SKM-1 (cell line): ENCODE measurements around the gene NFIB.

Experiments used
- DNase-seq: peaks from one replicate; lab custom pipeline; 2025; ENCODE audit not compliant: unreplicated experiment; lab: John Stamatoyannopoulos, UW

NFIB gene

GRCh38 chr9:14127656-14128055, 186.3 kb downstream of the NFIB start:
- DNase-seq: no peak

GRCh38 chr9:14119694-14120514, 194.0 kb downstream of the NFIB start:
- no peak for DNase-seq

GRCh38 chr9:14112226-14112625, 201.7 kb downstream of the NFIB start:
- DNase-seq: no peak

- no peak for DNase-seq
These were observed 202.2 kb downstream of the NFIB start for GRCh38 chr9:14111696-14112095.

- no peak for DNase-seq
These were observed 206.0 kb downstream of the NFIB start for GRCh38 chr9:14107977-14108376.

- no peak for DNase-seq
These were observed 206.4 kb downstream of the NFIB start for GRCh38 chr9:14107495-14107894.

GRCh38 chr9:14106699-14107098, 207.2 kb downstream of the NFIB start:
- no peak for DNase-seq

- no peak for DNase-seq
These were observed 209.4 kb downstream of the NFIB start for GRCh38 chr9:14104496-14104895.

- DNase-seq: no peak
These were observed 210.8 kb downstream of the NFIB start for GRCh38 chr9:14103115-14103514.

- DNase-seq: no peak
These were observed 214.2 kb downstream of the NFIB start for GRCh38 chr9:14099737-14100136.

- no peak for DNase-seq
These were observed 215.3 kb downstream of the NFIB start for GRCh38 chr9:14098486-14099180.

- no peak for DNase-seq
These were observed 216.1 kb downstream of the NFIB start for GRCh38 chr9:14097666-14098415.

GRCh38 chr9:14097215-14097614, 216.7 kb downstream of the NFIB start:
- no peak for DNase-seq

GRCh38 chr9:14096258-14096922, 217.6 kb downstream of the NFIB start:
- DNase-seq: no peak

- no peak for DNase-seq
These were observed 218.7 kb downstream of the NFIB start for GRCh38 chr9:14095277-14095676.

- DNase-seq: no peak
These were observed 219.4 kb downstream of the NFIB start for GRCh38 chr9:14094491-14094890.

- no peak for DNase-seq
These were observed 221.6 kb downstream of the NFIB start for GRCh38 chr9:14092344-14092743.

GRCh38 chr9:14089051-14089803, 224.7 kb downstream of the NFIB start:
- no peak for DNase-seq

- DNase-seq: no peak
These were observed 226.4 kb downstream of the NFIB start for GRCh38 chr9:14087576-14087975.

- DNase-seq: no peak
These were observed 227.4 kb downstream of the NFIB start for GRCh38 chr9:14086495-14086894.

- DNase-seq: no peak
These were observed 228.1 kb downstream of the NFIB start for GRCh38 chr9:14085810-14086209.
